ENCODE results near the gene OR4D5. TPM values are rescaled to one million over a fixed set of nuclear protein-coding genes. Genes with fewer than 3 reads are reported as not detected.

The OR4D5 gene
- total and polyA plus RNA-seq, 3 donors from 2014 or later: 4.0 to 5.5 TPM; not detected in 1

- TF ChIP-seq POLR2A (IDR thresholded peaks at IDR 0.05): no peak
- no peak for TF ChIP-seq CTCF (IDR thresholded peaks at IDR 0.05)
- H3K36me3 ChIP-seq (ENCODE audit: low read depth, missing control alignments): no peaks in the 10 kb centered on the region
- intact Hi-C loops (cut with DNase I; ENCODE audit: low total_unique reads): no loop called here
- no peaks in the 10 kb centered on the region for H3K9me3 ChIP-seq
- no peak for DNase-seq
- H3K4me1 ChIP-seq: no peaks in the 10 kb centered on the region
- H3K27me3 ChIP-seq: no peaks in the 10 kb centered on the region
- 75 to 84% methylated on average over 16 to 18 of the region's 18 CpGs for WGBS, 2 donors
- no peak overlapping the region for H3K4me3 ChIP-seq
- H3K27ac ChIP-seq: no peak overlapping the region
Observed at GRCh38 chr11:123976770-123977560, 37.5 kb downstream of the OR4D5 start.

- intact Hi-C loops (cut with DNase I; ENCODE audit: low total_unique reads): no loop called here
- H3K4me1 ChIP-seq: no peaks in the 10 kb centered on the region
- no peaks in the 10 kb centered on the region for H3K9me3 ChIP-seq
- no peak for TF ChIP-seq POLR2A (IDR thresholded peaks at IDR 0.05)
- no peak for TF ChIP-seq CTCF (IDR thresholded peaks at IDR 0.05)
- no peak within 1 kb of the TSS for H3K27ac ChIP-seq
- no peaks in the 10 kb centered on the region for H3K36me3 ChIP-seq (ENCODE audit: low read depth, missing control alignments)
- H3K27me3 ChIP-seq: no peaks in the 10 kb centered on the region
- no peak for DNase-seq
- no peak within 1 kb of the TSS for H3K4me3 ChIP-seq
Observed at GRCh38 chr11:123977731-123978347, 38.4 kb downstream of the OR4D5 start, which contains the start of gene OR10S1. Gene OR10S1 (minus strand): TSS chr11:123977781. CDS start chr11:123977664, 117 bp downstream.

GRCh38 chr11:123979311-123979710 lies 39.9 kb downstream of the OR4D5 start:
- intact Hi-C loops (cut with DNase I; ENCODE audit: low total_unique reads): no loop called here
- Histone ChIP-seq H3K27me3 (no peaks in the 10 kb centered on the region), H3K27ac (no peak overlapping the region), H3K4me3 (no peak overlapping the region), H3K9me3 (no peaks in the 10 kb centered on the region), H3K4me1 (no peaks in the 10 kb centered on the region), H3K36me3 (ENCODE audit: low read depth, missing control alignments) (no peaks in the 10 kb centered on the region)
- no peak for DNase-seq
- TF ChIP-seq CTCF (IDR thresholded peaks at IDR 0.05) (no peak), POLR2A (IDR thresholded peaks at IDR 0.05) (no peak)
- 91 to 92% methylated on average over 5 of the region's 5 CpGs for WGBS, 2 donors

Other genes with a start within 250 kb of the OR4D5 start
- 10 to 100 TPM; 24.4 to 25.5 TPM for gene ZNF202, start 198.0 kb upstream of the OR4D5 start, total RNA-seq
- gene ZNF202, start 198.0 kb upstream of the OR4D5 start, polyA plus RNA-seq (ENCODE audit: insufficient read depth, low read depth, low replicate concordance): 30.7 TPM
- gene OR6X1, start 185.1 kb upstream of the OR4D5 start, total RNA-seq: not detected
- not detected for gene OR6X1, start 185.1 kb upstream of the OR4D5 start, polyA plus RNA-seq (ENCODE audit: insufficient read depth, low read depth, low replicate concordance)
- gene OR6M1, start 133.3 kb upstream of the OR4D5 start, total RNA-seq: not detected
- gene OR6M1, start 133.3 kb upstream of the OR4D5 start, polyA plus RNA-seq (ENCODE audit: insufficient read depth, low read depth, low replicate concordance): not detected
- gene TMEM225, start 53.9 kb upstream of the OR4D5 start, total RNA-seq: 1 to 10 TPM; 6.1 to 10.0 TPM
- 49.1 TPM for gene TMEM225, start 53.9 kb upstream of the OR4D5 start, polyA plus RNA-seq (ENCODE audit: insufficient read depth, low read depth, low replicate concordance)
- gene OR8D4, start 37.5 kb upstream of the OR4D5 start, total RNA-seq: 10 to 100 TPM in 1 of 2 donors, 1 to 10 TPM in 1; 5.6 to 11.7 TPM
- gene OR8D4, start 37.5 kb upstream of the OR4D5 start, polyA plus RNA-seq (ENCODE audit: insufficient read depth, low read depth, low replicate concordance): not detected
- gene OR6T1, start 4.2 kb downstream of the OR4D5 start, total RNA-seq: not detected
- gene OR6T1, start 4.2 kb downstream of the OR4D5 start, polyA plus RNA-seq (ENCODE audit: insufficient read depth, low read depth, low replicate concordance): 0.71 TPM
- not detected for gene OR10S1, start 38.2 kb downstream of the OR4D5 start, total RNA-seq
- not detected for gene OR10S1, start 38.2 kb downstream of the OR4D5 start, polyA plus RNA-seq (ENCODE audit: insufficient read depth, low read depth, low replicate concordance)
- gene OR10G6, start 55.5 kb downstream of the OR4D5 start, total RNA-seq: not detected
- gene OR10G6, start 55.5 kb downstream of the OR4D5 start, polyA plus RNA-seq (ENCODE audit: insufficient read depth, low read depth, low replicate concordance): not detected
- 1 to 10 TPM; 4.1 to 4.6 TPM for gene OR10G4, start 73.4 kb downstream of the OR4D5 start, total RNA-seq
- gene OR10G4, start 73.4 kb downstream of the OR4D5 start, polyA plus RNA-seq (ENCODE audit: insufficient read depth, low read depth, low replicate concordance): 0.15 TPM
- 1 to 10 TPM; 1.9 to 2.4 TPM for gene OR10G9, start 83.4 kb downstream of the OR4D5 start, total RNA-seq
- not detected for gene OR10G9, start 83.4 kb downstream of the OR4D5 start, polyA plus RNA-seq (ENCODE audit: insufficient read depth, low read depth, low replicate concordance)
- gene OR10G8, start 87.2 kb downstream of the OR4D5 start, total RNA-seq: 1 to 10 TPM; 1.7 to 5.8 TPM
- not detected for gene OR10G8, start 87.2 kb downstream of the OR4D5 start, polyA plus RNA-seq (ENCODE audit: insufficient read depth, low read depth, low replicate concordance)
- gene OR10G7, start 101.7 kb downstream of the OR4D5 start, total RNA-seq: not detected
- not detected for gene OR10G7, start 101.7 kb downstream of the OR4D5 start, polyA plus RNA-seq (ENCODE audit: insufficient read depth, low read depth, low replicate concordance)
- 10 to 100 TPM; 26.6 to 31.3 TPM for gene VWA5A, start 175.8 kb downstream of the OR4D5 start, total RNA-seq
- gene VWA5A, start 175.8 kb downstream of the OR4D5 start, polyA plus RNA-seq (ENCODE audit: insufficient read depth, low read depth, low replicate concordance): 28.3 TPM
- 1 to 10 TPM; 1.5 to 1.6 TPM for gene OR10D3, start 243.7 kb downstream of the OR4D5 start, total RNA-seq
- not detected for gene OR10D3, start 243.7 kb downstream of the OR4D5 start, polyA plus RNA-seq (ENCODE audit: insufficient read depth, low read depth, low replicate concordance)